ENCODE measurements around the gene FCHSD2.
A peak's percentile ranks its signal among the peaks of the same experiment; 100 is the strongest.

The FCHSD2 gene

GRCh38 chr11:73147771-73148681, 5.9 kb upstream of the FCHSD2 start:
- H3K4me1 Mint-ChIP-seq: peaks cover 28% of the 10 kb centered on the region
- DNase-seq: no peak
- no peak for TF ChIP-seq CTCF (IDR thresholded peaks at IDR 0.05)
- H3K4me3 Mint-ChIP-seq: no peak overlapping the region
- H3K27me3 Mint-ChIP-seq (ENCODE audit: low read depth, poor library complexity): peaks cover 2% of the 10 kb centered on the region
- no peaks in the 10 kb centered on the region for H3K36me3 Mint-ChIP-seq (ENCODE audit: low read depth)
- H3K9me3 Mint-ChIP-seq: no peaks in the 10 kb centered on the region
- no peak overlapping the region for H3K27ac Mint-ChIP-seq

- peaks cover 2% of the 10 kb centered on the region for H3K27me3 Mint-ChIP-seq (ENCODE audit: low read depth, poor library complexity)
- no peak overlapping the region for H3K27ac Mint-ChIP-seq
- no peaks in the 10 kb centered on the region for H3K9me3 Mint-ChIP-seq
- H3K4me3 Mint-ChIP-seq: no peak overlapping the region
- no peak for DNase-seq
- no peak for TF ChIP-seq CTCF (IDR thresholded peaks at IDR 0.05)
- peaks cover 23% of the 10 kb centered on the region for H3K4me1 Mint-ChIP-seq
- H3K36me3 Mint-ChIP-seq (ENCODE audit: low read depth): no peaks in the 10 kb centered on the region
Measured at GRCh38 chr11:73145986-73146575, 4.0 kb upstream of the FCHSD2 start.

DNA sequence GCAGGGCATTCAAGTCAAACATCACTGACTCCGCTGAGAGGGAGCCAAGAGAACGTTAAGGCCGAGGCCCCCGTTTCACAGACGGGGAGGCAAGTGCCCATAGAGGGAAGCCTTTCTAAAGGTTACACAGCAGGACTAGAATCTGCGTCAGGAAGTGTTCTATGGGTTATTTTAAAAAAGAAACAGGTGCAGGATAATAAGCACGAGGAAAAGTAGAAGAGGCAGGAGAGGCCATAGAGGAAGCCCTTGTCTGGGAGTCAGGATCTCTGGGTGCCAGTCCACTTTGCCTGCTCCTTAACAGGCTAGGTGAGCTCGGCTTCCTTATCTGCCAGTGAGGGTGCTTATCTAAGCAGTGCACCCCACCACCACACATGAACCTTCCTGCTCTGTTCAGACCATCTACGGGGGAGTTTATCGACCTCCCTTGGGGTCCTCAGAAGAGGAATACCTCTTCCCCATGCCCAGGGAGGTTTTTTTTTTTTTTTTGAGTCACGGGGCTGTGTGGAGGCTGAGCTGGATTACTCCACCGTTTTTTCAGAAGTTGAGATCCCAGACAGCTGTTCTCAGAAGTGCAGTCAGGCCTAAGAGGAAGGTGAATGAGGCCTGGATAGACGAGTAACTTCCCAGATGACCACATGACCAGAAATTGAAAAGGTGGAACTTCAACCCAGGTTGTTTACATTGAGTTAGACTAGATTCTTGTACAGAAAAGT, 1.2 kb upstream of the FCHSD2 start:
- peak overlapping the region; percentile 95 for H3K27ac Mint-ChIP-seq
- H3K4me3 Mint-ChIP-seq: peak overlapping the region; percentile 87
- TF ChIP-seq CTCF (IDR thresholded peaks at IDR 0.05): no peak
- no peak for DNase-seq
- no peaks in the 10 kb centered on the region for H3K9me3 Mint-ChIP-seq
- peaks cover 2% of the 10 kb centered on the region for H3K27me3 Mint-ChIP-seq (ENCODE audit: low read depth, poor library complexity)
- H3K36me3 Mint-ChIP-seq (ENCODE audit: low read depth): peaks cover 10% of the 10 kb centered on the region
- peaks cover 35% of the 10 kb centered on the region for H3K4me1 Mint-ChIP-seq

GRCh38 chr11:73141309-73142127, 600 bp downstream of the FCHSD2 start:
- Mint-ChIP-seq H3K27ac (peak overlapping the region; percentile 95), H3K27me3 (ENCODE audit: low read depth, poor library complexity) (no peaks in the 10 kb centered on the region), H3K4me1 (peaks cover 42% of the 10 kb centered on the region), H3K9me3 (no peaks in the 10 kb centered on the region), H3K36me3 (ENCODE audit: low read depth) (peaks cover 23% of the 10 kb centered on the region), H3K4me3 (peak overlapping the region; percentile 94)
- TF ChIP-seq CTCF (IDR thresholded peaks at IDR 0.05): no peak
- DNase-seq: peak; percentile 80

- H3K4me1 Mint-ChIP-seq: peaks cover 42% of the 10 kb centered on the region
- H3K4me3 Mint-ChIP-seq: peak overlapping the region; percentile 94
- peaks cover 29% of the 10 kb centered on the region for H3K36me3 Mint-ChIP-seq (ENCODE audit: low read depth)
- no peaks in the 10 kb centered on the region for H3K27me3 Mint-ChIP-seq (ENCODE audit: low read depth, poor library complexity)
- H3K27ac Mint-ChIP-seq: peak overlapping the region; percentile 91
- TF ChIP-seq CTCF (IDR thresholded peaks at IDR 0.05): no peak
- no peak for DNase-seq
- H3K9me3 Mint-ChIP-seq: no peaks in the 10 kb centered on the region
Measured at GRCh38 chr11:73141031-73141308, 1.1 kb downstream of the FCHSD2 start.

Data from nephron progenitor cell (in vitro differentiated cells).